ENCODE measurements around the gene SIRPG. TPM values are rescaled to one million over a fixed set of nuclear protein-coding genes. Genes with fewer than 3 reads are reported as not detected.

The SIRPG gene
- total RNA-seq (2022; extraction: Qiagen RNA extraction), result not detected in 5 replicates

GRCh38 chr20:1657556-1658334, at the start of gene SIRPG:
SIRPG (minus strand) TSS chr20:1657779; CDS start chr20:1657714, 65 bp downstream.

GRCh38 chr20:1619861-1620444, 37.6 kb downstream of the SIRPG start, which contains the start of gene SIRPB1:
SIRPB1 (minus strand) TSS chr20:1620009; CDS start chr20:1619944, 65 bp downstream.

Other genes starting within 250 kb of the SIRPG start
- gene NSFL1C, start 190.9 kb downstream of the SIRPG start, total RNA-seq (2022; extraction: Qiagen RNA extraction), result 105 to 128 TPM (median 113 TPM) in 5 replicates
- gene SIRPB2, start 166.4 kb downstream of the SIRPG start, total RNA-seq (2022; extraction: Qiagen RNA extraction), result not detected in 5 replicates
- not detected in 5 replicates for gene SIRPD, start 100.1 kb downstream of the SIRPG start, total RNA-seq (2022; extraction: Qiagen RNA extraction)
- gene SIRPB1, start 37.8 kb downstream of the SIRPG start, total RNA-seq (2022; extraction: Qiagen RNA extraction), result 0.41 to 0.56 TPM (median 0.43 TPM) in 5 replicates
- gene SIRPA, start 237.6 kb upstream of the SIRPG start, total RNA-seq (2022; extraction: Qiagen RNA extraction), result 19.4 to 23.0 TPM (median 22.5 TPM) in 5 replicates

Data from A549 treated with AZD2906 at 1 μM for 4 hours (cell line).